Endothelial cell of umbilical vein (primary cell): ENCODE data around the gene IL4R. TPM values are rescaled to one million over a fixed set of nuclear protein-coding genes. Genes with fewer than 3 reads are reported as not detected.

Experiments used
- BruUV-seq: library from RNA; stranded (reverse); fragments of 400-500 nt; replicated peaks from 2 replicates; lab custom pipeline; 2021; lab: Mats Ljungman, UMichigan
- CTCF ChIA-PET: fragments of 300-600, 350-600 bp; sonication (Branson Sonifier 250); formaldehyde crosslinking; loops from one replicate; lab custom pipeline; 2021; ENCODE audit warnings: antibody characterized with exemption, inconsistent platforms; lab: Charles Lee
- POLR2A ChIA-PET: fragments of 300-600, 350-600 bp; sonication (Branson Sonifier 250); formaldehyde crosslinking; loops from one replicate; lab custom pipeline; 2021; ENCODE audit warnings: antibody characterized with exemption, inconsistent platforms; lab: Charles Lee
- DNase-seq: peaks from one replicate; pipeline ENCODE4 v3.0.0-alpha.2; 2011; ENCODE audit warnings: low read depth, low spot score
- FAIRE-seq: peaks from 2 replicates; lab custom pipeline; 2011; peaks lifted over from hg19 to GRCh38; lab: Jason Lieb, UNC
- H2AFZ ChIP-seq: 2 replicates; pipeline ENCODE4 v1.6.0; 2012; ENCODE audit warnings: low read depth, low read length, control low read depth, inconsistent platforms
- H3K27ac ChIP-seq: 2 replicates; pipeline ENCODE4 v1.5.1; 2011; ENCODE audit warnings: low read depth, mild to moderate bottlenecking, control low read depth, low read length, moderate library complexity; ENCODE audit not compliant: insufficient read depth
- H3K27me3 ChIP-seq, 2 experiments: 2 replicates each; pipeline versions ENCODE4 v1.6.0 to v1.6.1; 2011; ENCODE audit warnings: low read length in 2 of 2, mixed read lengths in 1 of 2; ENCODE audit not compliant: control insufficient read depth in 2 of 2, insufficient read depth in 2 of 2
- H3K36me3 ChIP-seq, 2 experiments: 2 replicates in 1 of 2; 3 replicates in 1 of 2; pipeline ENCODE4 v1.5.1; 2011; ENCODE audit warnings: low read length in 2 of 2, mild to moderate bottlenecking in 1 of 2, moderate library complexity in 1 of 2; ENCODE audit not compliant: control insufficient read depth in 2 of 2, insufficient read depth in 2 of 2; ENCODE audit errors: extremely low read depth in 1 of 2
- H3K4me1 ChIP-seq: 3 replicates; pipeline ENCODE4 v1.5.1; 2011; ENCODE audit warnings: mild to moderate bottlenecking, low read length; ENCODE audit not compliant: control insufficient read depth, insufficient read depth; ENCODE audit errors: extremely low read depth
- H3K4me2 ChIP-seq: 2 replicates; pipeline ENCODE4 v1.6.1; 2011; ENCODE audit warnings: low read length, control low read depth, mixed read lengths; ENCODE audit not compliant: insufficient read depth
- H3K4me3 ChIP-seq, 3 experiments: fragments of 200-600 bp in 1 of 3; sonication (generic), shearing (Covaris generic) in 1 of 3; replicated peaks in 1 of 3; 2 replicates each; pipeline ENCODE4 v1.5.1; 2011 to 2016; ENCODE audit warnings: control low read depth in 3 of 3, low read length in 3 of 3, mild to moderate bottlenecking in 2 of 3, inconsistent platforms in 1 of 3, low read depth in 1 of 3, moderate library complexity in 1 of 3; ENCODE audit not compliant: insufficient read depth in 1 of 3
- H3K79me2 ChIP-seq: 2 replicates; pipeline ENCODE4 v1.6.0; 2012; ENCODE audit warnings: low read length, inconsistent platforms; ENCODE audit not compliant: control insufficient read depth, insufficient read depth
- H3K9ac ChIP-seq: replicated peaks from 2 replicates; pipeline ENCODE3; 2011; ENCODE audit warnings: low read length, control low read depth; ENCODE audit not compliant: insufficient read depth; ENCODE audit errors: extremely low read depth
- H3K9me1 ChIP-seq: replicated peaks from 3 replicates; pipeline ENCODE4 v1.6.0; 2011; ENCODE audit warnings: mild to moderate bottlenecking, low read length; ENCODE audit not compliant: control insufficient read depth, insufficient read depth; ENCODE audit errors: extremely low read depth
- H3K9me3 ChIP-seq: replicated peaks from 2 replicates; pipeline ENCODE4 v1.5.1; 2012; ENCODE audit warnings: low read length, inconsistent platforms; ENCODE audit not compliant: control insufficient read depth, insufficient read depth
- H4K20me1 ChIP-seq: replicated peaks from 2 replicates; pipeline ENCODE3; 2011; ENCODE audit warnings: mild to moderate bottlenecking, low read length; ENCODE audit not compliant: control insufficient read depth, insufficient read depth; ENCODE audit errors: extremely low read depth
- EZH2 ChIP-seq: IDR thresholded peaks from 2 replicates; pipeline ENCODE4 v1.6.1; 2012; ENCODE audit warnings: borderline replicate concordance, low read depth, mild to moderate bottlenecking, moderate library complexity, low read length, inconsistent platforms; ENCODE audit not compliant: severe bottlenecking
- JUN ChIP-seq: IDR thresholded peaks from 2 replicates; pipeline ENCODE4 v1.6.1; 2011; ENCODE audit warnings: borderline replicate concordance, low read depth; ENCODE audit not compliant: insufficient read length, insufficient read depth
- MYC ChIP-seq: IDR thresholded peaks from one replicate; pipeline ENCODE4 v1.6.1; 2011; ENCODE audit warnings: mild to moderate bottlenecking, low read depth, low read length
- POLR2AphosphoS5 ChIP-seq: IDR thresholded peaks from 2 replicates; pipeline ENCODE4 v1.6.1; 2012; ENCODE audit warnings: low read depth, mild to moderate bottlenecking, control low read depth, low read length, moderate library complexity; ENCODE audit not compliant: insufficient read depth
- dilution Hi-C: fragments of 300-500 bp; cut with MboI; formaldehyde crosslinking; loops from one replicate; pipeline ENCODE4 v1.15.0; 2019; ENCODE audit warnings: low sequenced_read_pairs; ENCODE audit not compliant: extremely low pct_ligation_motif_present
- intact Hi-C: fragments of 100-400 bp; cut with micrococcal nuclease; formaldehyde crosslinking; loops from one replicate; pipeline ENCODE4 v1.10.0; 2022
- polyA plus RNA-seq, 4 experiments: library from polyadenylated mRNA; depleted of rRNA in 3 of 4; stranded (reverse) in 3 of 4; unstranded in 1 of 4; fragments of >200 nt; gene quantifications; 2 replicates each; pipeline versions ENCODE4 v1.2.1 to v1.2.3, GENCODE V29; 2011 to 2012; ENCODE audit warnings: missing spikeins in 1 of 4
- total RNA-seq: library from RNA; stranded (reverse); gene quantifications from 2 replicates; pipeline ENCODE4 v1.2.3, GENCODE V29; 2021

IL4R gene
- total and polyA plus RNA-seq, 2 donors (not counting 3 experiments of a cell fraction or from before 2014, with no cell fraction given) = 138 to 139 TPM

- intact Hi-C loops (no loop called here), dilution Hi-C loops (no loop called here)
- TF ChIP-seq POLR2AphosphoS5 (no peak), MYC (no peak), JUN (no peak), EZH2 (no peak)
- Histone ChIP-seq H3K4me2 (no peak overlapping the region), H3K27ac (no peak overlapping the region), H3K9ac (no peak overlapping the region), H3K36me3 (no peaks in the 10 kb centered on the region), H4K20me1 (no peaks in the 10 kb centered on the region), H3K4me3 (no peak overlapping the region), H3K4me1 (peaks cover 4% of the 10 kb centered on the region), H2AFZ (no peak overlapping the region), H3K9me3 (no peaks in the 10 kb centered on the region), H3K9me1 (no peaks in the 10 kb centered on the region), H3K27me3 (no peaks in the 10 kb centered on the region), H3K79me2 (no peaks in the 10 kb centered on the region)
- FAIRE-seq (no peak), DNase-seq (no peak)
- ChIA-PET POLR2A (no interaction called here), CTCF (interaction anchor here (0.6 to 1.6 kb wide), 2 partner anchors 13 to 36 kb away, joined by 3 read pairs; no protein-coding TSS in a partner anchor)
- BruUV-seq = no TSS peak
Observed at GRCh38 chr16:27404163-27404823, 90.5 kb downstream of the IL4R start.

GRCh38 chr16:27405546-27406451 lies 92.0 kb downstream of the IL4R start:
- no peak overlapping the region for H2AFZ ChIP-seq
- no peak for TF ChIP-seq MYC
- peaks cover 4% of the 10 kb centered on the region for H3K4me1 ChIP-seq
- no peaks in the 10 kb centered on the region for H4K20me1 ChIP-seq
- ChIA-PET POLR2A (no interaction called here), CTCF (interaction anchor here (0.7 to 1.6 kb wide), 2 partner anchors 14 to 29 kb away, joined by 3 read pairs; no protein-coding TSS in a partner anchor)
- no peak overlapping the region for H3K9ac ChIP-seq
- FAIRE-seq (no peak), DNase-seq (no peak)
- no peaks in the 10 kb centered on the region for H3K9me1 ChIP-seq
- no peak overlapping the region for H3K27ac ChIP-seq
- dilution Hi-C loops (no loop called here), intact Hi-C loops (no loop called here)
- BruUV-seq = no TSS peak
- H3K36me3 ChIP-seq = no peaks in the 10 kb centered on the region
- no peak overlapping the region for H3K4me3 ChIP-seq
- no peaks in the 10 kb centered on the region for H3K27me3 ChIP-seq
- H3K9me3 ChIP-seq = no peaks in the 10 kb centered on the region
- no peak overlapping the region for H3K4me2 ChIP-seq
- H3K79me2 ChIP-seq = no peaks in the 10 kb centered on the region
